ENCODE data around the gene CRISPLD2. TPM values are rescaled to one million over a fixed set of nuclear protein-coding genes. Genes with fewer than 3 reads are reported as not detected.

The CRISPLD2 gene
- total RNA-seq, 1 experiment from 2014 or later: 9.4 TPM

DNA sequence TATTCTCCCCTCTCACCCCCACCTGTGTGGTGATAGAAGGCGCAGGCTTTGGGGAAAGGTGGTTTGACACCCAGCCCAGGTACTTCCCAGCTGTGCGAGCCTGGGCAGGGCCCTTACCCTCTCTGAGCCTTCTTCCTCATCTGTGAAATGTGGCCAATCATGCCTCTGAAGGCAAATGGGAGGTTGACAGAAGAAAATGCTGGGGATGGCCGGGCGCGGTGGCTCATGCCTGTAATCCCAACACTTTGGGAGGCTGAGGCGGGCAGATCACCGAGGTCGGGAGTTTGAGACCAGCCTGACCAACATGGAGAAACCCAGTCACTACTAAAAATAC lies 43.7 kb downstream of the CRISPLD2 start (continued):
- TF ChIP-seq, protein P1, sequence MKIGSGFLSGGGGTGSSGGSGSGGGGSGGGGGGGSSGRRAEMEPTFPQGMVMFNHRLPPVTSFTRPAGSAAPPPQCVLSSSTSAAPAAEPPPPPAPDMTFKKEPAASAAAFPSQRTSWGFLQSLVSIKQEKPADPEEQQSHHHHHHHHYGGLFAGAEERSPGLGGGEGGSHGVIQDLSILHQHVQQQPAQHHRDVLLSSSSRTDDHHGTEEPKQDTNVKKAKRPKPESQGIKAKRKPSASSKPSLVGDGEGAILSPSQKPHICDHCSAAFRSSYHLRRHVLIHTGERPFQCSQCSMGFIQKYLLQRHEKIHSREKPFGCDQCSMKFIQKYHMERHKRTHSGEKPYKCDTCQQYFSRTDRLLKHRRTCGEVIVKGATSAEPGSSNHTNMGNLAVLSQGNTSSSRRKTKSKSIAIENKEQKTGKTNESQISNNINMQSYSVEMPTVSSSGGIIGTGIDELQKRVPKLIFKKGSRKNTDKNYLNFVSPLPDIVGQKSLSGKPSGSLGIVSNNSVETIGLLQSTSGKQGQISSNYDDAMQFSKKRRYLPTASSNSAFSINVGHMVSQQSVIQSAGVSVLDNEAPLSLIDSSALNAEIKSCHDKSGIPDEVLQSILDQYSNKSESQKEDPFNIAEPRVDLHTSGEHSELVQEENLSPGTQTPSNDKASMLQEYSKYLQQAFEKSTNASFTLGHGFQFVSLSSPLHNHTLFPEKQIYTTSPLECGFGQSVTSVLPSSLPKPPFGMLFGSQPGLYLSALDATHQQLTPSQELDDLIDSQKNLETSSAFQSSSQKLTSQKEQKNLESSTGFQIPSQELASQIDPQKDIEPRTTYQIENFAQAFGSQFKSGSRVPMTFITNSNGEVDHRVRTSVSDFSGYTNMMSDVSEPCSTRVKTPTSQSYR (CRISPR knock-in tag; IDR thresholded peaks at IDR 0.05): no peak
- TF ChIP-seq, protein P2, sequence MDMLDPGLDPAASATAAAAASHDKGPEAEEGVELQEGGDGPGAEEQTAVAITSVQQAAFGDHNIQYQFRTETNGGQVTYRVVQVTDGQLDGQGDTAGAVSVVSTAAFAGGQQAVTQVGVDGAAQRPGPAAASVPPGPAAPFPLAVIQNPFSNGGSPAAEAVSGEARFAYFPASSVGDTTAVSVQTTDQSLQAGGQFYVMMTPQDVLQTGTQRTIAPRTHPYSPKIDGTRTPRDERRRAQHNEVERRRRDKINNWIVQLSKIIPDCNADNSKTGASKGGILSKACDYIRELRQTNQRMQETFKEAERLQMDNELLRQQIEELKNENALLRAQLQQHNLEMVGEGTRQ (CRISPR knock-in tag; IDR thresholded peaks at IDR 0.05): no peak
- TF ChIP-seq RORB (CRISPR knock-in tag; IDR thresholded peaks at IDR 0.05) (no peak), ZNF423 (CRISPR knock-in tag; IDR thresholded peaks at IDR 0.05) (no peak), ZBTB21 (CRISPR knock-in tag; IDR thresholded peaks at IDR 0.05; ENCODE audit: borderline replicate concordance) (no peak), ZNF416 (CRISPR knock-in tag; IDR thresholded peaks at IDR 0.05) (no peak), FOXK1 (CRISPR knock-in tag; IDR thresholded peaks at IDR 0.05) (no peak), SP1 (CRISPR knock-in tag; conservative IDR thresholded peaks at IDR 0.05) (no peak), ETV6 (CRISPR knock-in tag; IDR thresholded peaks at IDR 0.05) (no peak)

DNA sequence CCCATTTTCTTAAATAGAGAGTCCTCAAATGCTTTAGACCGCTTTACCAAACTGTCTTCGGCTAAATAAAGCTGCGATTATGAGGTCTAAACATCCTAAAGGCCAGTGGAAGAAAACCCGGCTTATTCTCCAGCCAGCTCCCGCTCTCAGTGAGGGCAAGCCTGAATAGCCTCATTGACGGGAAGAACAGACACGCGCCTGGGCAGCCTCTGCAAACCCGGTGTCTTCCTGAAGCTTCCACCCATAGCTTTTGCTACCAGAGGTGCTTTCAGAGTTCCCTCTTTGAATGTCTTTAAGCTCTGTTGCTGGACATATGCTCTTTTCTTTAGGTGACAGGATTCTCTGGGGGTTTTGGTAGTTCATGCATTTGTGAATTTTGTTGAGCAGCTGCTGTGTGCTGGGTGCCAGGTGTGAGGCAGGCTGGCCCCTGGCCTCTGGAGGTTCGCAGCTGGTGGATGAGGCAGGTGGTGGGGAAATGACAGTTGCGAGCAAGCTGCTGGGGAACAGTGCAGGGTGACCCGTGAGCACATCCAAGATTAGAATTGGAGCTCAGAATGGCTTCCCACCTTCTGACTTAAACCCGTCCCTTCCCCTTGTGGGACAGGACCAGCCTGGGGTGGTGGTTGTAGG lies 44.7 kb downstream of the CRISPLD2 start:
- ChIA-PET POLR2A (interaction anchor here (0.5 to 0.7 kb wide), 3 partner anchors 22 to 171 kb away, joined by 3 to 4 read pairs (median 4); no protein-coding TSS in a partner anchor), CTCF (interaction anchor here (0.9 to 1.4 kb wide), 5 partner anchors 12 to 104 kb away, joined by 3 read pairs; no protein-coding TSS in a partner anchor)
- ATAC-seq (no peak), DNase-seq (ENCODE audit: low spot score) (no peak)
- Mint-ChIP-seq H3K36me3 (peaks cover 19% of the 10 kb centered on the region), H3K27me3 (ENCODE audit: low read depth) (no peaks in the 10 kb centered on the region), H3K27ac (no peak overlapping the region), H3K9me3 (peaks cover 20% of the 10 kb centered on the region), H3K4me3 (no peak overlapping the region), H3K4me1 (peaks cover 6% of the 10 kb centered on the region; the same call in 1 of the 2 replicates)
- TF ChIP-seq, protein P3, sequence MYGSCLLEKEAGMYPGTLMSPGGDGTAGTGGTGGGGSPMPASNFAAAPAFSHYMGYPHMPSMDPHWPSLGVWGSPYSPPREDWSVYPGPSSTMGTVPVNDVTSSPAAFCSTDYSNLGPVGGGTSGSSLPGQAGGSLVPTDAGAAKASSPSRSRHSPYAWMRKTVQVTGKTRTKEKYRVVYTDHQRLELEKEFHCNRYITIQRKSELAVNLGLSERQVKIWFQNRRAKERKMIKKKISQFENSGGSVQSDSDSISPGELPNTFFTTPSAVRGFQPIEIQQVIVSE (CRISPR knock-in tag; IDR thresholded peaks at IDR 0.05; ENCODE audit: borderline replicate concordance): no peak
- no peak for TF ChIP-seq RELA (CRISPR knock-in tag; IDR thresholded peaks at IDR 0.05; ENCODE audit: borderline replicate concordance)
- TF ChIP-seq, protein P4, sequence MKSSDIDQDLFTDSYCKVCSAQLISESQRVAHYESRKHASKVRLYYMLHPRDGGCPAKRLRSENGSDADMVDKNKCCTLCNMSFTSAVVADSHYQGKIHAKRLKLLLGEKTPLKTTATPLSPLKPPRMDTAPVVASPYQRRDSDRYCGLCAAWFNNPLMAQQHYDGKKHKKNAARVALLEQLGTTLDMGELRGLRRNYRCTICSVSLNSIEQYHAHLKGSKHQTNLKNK (CRISPR knock-in tag; IDR thresholded peaks at IDR 0.05): no peak

DNA sequence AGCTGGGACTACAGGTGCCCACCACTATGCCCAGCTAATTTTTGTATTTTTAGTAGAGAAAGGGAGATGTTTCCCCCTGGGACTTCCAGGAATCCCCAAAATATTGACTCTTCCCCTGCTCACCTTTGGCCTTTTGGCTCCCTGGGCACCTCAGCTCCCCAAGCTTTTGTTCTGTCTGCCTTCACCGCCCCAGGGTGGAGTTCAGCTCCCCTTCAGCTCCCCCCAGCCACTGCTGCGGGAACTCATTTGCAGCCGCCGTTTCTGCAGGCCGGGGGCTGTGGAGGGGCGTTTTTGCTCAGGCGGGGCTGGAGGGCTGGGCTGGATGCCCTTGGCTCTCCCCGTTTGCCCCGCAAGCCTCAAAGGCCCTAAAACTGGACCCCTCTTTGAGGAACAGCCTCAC lies 47.9 kb downstream of the CRISPLD2 start:
- Mint-ChIP-seq H3K27me3 (ENCODE audit: low read depth) (no peaks in the 10 kb centered on the region), H3K4me1 (peaks cover 6% of the 10 kb centered on the region; the same call in 1 of the 2 replicates), H3K36me3 (no peaks in the 10 kb centered on the region), H3K27ac (no peak overlapping the region), H3K4me3 (no peak overlapping the region), H3K9me3 (no peaks in the 10 kb centered on the region)
- ChIA-PET CTCF (no interaction called here), POLR2A (no interaction called here)
- ATAC-seq (no peak), DNase-seq (ENCODE audit: low spot score) (no peak)
- no peak for TF ChIP-seq NFE2L1 (CRISPR knock-in tag; IDR thresholded peaks at IDR 0.05)
- TF ChIP-seq, protein P5, sequence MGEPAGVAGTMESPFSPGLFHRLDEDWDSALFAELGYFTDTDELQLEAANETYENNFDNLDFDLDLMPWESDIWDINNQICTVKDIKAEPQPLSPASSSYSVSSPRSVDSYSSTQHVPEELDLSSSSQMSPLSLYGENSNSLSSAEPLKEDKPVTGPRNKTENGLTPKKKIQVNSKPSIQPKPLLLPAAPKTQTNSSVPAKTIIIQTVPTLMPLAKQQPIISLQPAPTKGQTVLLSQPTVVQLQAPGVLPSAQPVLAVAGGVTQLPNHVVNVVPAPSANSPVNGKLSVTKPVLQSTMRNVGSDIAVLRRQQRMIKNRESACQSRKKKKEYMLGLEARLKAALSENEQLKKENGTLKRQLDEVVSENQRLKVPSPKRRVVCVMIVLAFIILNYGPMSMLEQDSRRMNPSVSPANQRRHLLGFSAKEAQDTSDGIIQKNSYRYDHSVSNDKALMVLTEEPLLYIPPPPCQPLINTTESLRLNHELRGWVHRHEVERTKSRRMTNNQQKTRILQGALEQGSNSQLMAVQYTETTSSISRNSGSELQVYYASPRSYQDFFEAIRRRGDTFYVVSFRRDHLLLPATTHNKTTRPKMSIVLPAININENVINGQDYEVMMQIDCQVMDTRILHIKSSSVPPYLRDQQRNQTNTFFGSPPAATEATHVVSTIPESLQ (CRISPR knock-in tag; IDR thresholded peaks at IDR 0.05): no peak
- TF ChIP-seq, protein P6, sequence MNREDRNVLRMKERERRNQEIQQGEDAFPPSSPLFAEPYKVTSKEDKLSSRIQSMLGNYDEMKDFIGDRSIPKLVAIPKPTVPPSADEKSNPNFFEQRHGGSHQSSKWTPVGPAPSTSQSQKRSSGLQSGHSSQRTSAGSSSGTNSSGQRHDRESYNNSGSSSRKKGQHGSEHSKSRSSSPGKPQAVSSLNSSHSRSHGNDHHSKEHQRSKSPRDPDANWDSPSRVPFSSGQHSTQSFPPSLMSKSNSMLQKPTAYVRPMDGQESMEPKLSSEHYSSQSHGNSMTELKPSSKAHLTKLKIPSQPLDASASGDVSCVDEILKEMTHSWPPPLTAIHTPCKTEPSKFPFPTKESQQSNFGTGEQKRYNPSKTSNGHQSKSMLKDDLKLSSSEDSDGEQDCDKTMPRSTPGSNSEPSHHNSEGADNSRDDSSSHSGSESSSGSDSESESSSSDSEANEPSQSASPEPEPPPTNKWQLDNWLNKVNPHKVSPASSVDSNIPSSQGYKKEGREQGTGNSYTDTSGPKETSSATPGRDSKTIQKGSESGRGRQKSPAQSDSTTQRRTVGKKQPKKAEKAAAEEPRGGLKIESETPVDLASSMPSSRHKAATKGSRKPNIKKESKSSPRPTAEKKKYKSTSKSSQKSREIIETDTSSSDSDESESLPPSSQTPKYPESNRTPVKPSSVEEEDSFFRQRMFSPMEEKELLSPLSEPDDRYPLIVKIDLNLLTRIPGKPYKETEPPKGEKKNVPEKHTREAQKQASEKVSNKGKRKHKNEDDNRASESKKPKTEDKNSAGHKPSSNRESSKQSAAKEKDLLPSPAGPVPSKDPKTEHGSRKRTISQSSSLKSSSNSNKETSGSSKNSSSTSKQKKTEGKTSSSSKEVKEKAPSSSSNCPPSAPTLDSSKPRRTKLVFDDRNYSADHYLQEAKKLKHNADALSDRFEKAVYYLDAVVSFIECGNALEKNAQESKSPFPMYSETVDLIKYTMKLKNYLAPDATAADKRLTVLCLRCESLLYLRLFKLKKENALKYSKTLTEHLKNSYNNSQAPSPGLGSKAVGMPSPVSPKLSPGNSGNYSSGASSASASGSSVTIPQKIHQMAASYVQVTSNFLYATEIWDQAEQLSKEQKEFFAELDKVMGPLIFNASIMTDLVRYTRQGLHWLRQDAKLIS (CRISPR knock-in tag; IDR thresholded peaks at IDR 0.05; ENCODE audit: borderline replicate concordance): no peak
- TF ChIP-seq HMGA2 (CRISPR knock-in tag; IDR thresholded peaks at IDR 0.05): no peak
- TF ChIP-seq, protein P1 (CRISPR knock-in tag; IDR thresholded peaks at IDR 0.05): no peak
- no peak for TF ChIP-seq ZNF671 (CRISPR knock-in tag; IDR thresholded peaks at IDR 0.05)
- TF ChIP-seq, protein P7, sequence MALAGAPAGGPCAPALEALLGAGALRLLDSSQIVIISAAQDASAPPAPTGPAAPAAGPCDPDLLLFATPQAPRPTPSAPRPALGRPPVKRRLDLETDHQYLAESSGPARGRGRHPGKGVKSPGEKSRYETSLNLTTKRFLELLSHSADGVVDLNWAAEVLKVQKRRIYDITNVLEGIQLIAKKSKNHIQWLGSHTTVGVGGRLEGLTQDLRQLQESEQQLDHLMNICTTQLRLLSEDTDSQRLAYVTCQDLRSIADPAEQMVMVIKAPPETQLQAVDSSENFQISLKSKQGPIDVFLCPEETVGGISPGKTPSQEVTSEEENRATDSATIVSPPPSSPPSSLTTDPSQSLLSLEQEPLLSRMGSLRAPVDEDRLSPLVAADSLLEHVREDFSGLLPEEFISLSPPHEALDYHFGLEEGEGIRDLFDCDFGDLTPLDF (CRISPR knock-in tag; IDR thresholded peaks at IDR 0.05): no peak

Measured in WTC11 (cell line).